WTC11 (cell line): ENCODE results near the gene PRKAR2A. TPM values are rescaled to one million over a fixed set of nuclear protein-coding genes. Genes with fewer than 3 reads are reported as not detected.
A peak's percentile ranks its signal among the peaks of the same experiment; 100 is the strongest.

Source experiments
- ATAC-seq: fragments of 200-7000 bp; cut with Tn5 transposase; 2 replicates; pipeline ENCODE4 v1.10.0; 2021; ENCODE audit warnings: mild to moderate bottlenecking, moderate library complexity
- Bru-seq: library from RNA; stranded (reverse); fragments of 400-500 nt; gene quantifications from one replicate; lab custom pipeline; 2021; lab: Mats Ljungman, UMichigan
- CTCF ChIA-PET: fragments of 300-600 bp; sonication (Branson Sonifier 250); formaldehyde crosslinking; loops from one replicate; lab custom pipeline; 2021; ENCODE audit warnings: antibody characterized with exemption; lab: Charles Lee
- POLR2A ChIA-PET: fragments of 350-600 bp; sonication (Branson Sonifier 250); formaldehyde crosslinking; loops from one replicate; lab custom pipeline; 2021; ENCODE audit warnings: antibody characterized with exemption; lab: Charles Lee
- DNase-seq: peaks from one replicate; pipeline ENCODE4 v3.0.0; 2021; ENCODE audit warnings: low spot score
- H3K27ac Mint-ChIP-seq: 2 replicates; pipeline ENCODE4 v1.8.0; 2021; ENCODE audit warnings: mixed read lengths
- H3K27me3 Mint-ChIP-seq: 2 replicates; pipeline ENCODE4 v1.8.0; 2021; ENCODE audit warnings: low read depth, mild to moderate bottlenecking, moderate library complexity, mixed read lengths
- H3K36me3 Mint-ChIP-seq: 2 replicates; pipeline ENCODE4 v1.8.0; 2021; ENCODE audit warnings: mixed read lengths
- H3K4me1 Mint-ChIP-seq: 2 replicates; pipeline ENCODE4 v1.8.0; 2022; ENCODE audit warnings: mixed read lengths
- H3K4me3 Mint-ChIP-seq: 2 replicates; pipeline ENCODE4 v1.8.0; 2021; ENCODE audit warnings: mild to moderate bottlenecking, moderate library complexity, mixed read lengths
- H3K9me3 Mint-ChIP-seq: 2 replicates; pipeline ENCODE4 v1.8.0; 2021; ENCODE audit warnings: mixed read lengths
- FOXK1 ChIP-seq: sonication (generic); formaldehyde crosslinking; IDR thresholded peaks from 2 replicates; pipeline ENCODE4 v1.8.0; 2022; ENCODE audit warnings: mild to moderate bottlenecking, moderate library complexity, missing genetic modification reagents
- GRHL2 ChIP-seq: fragments of 250-450 bp; sonication (Bioruptor Pico); IDR thresholded peaks from 2 replicates; pipeline ENCODE4 v1.8.0; 2022; ENCODE audit warnings: mild to moderate bottlenecking, moderate library complexity; ENCODE audit not compliant: insufficient replicate concordance, severe bottlenecking
- GTF2I ChIP-seq: fragments of 250-450 bp; sonication (Bioruptor Pico); conservative IDR thresholded peaks from 2 replicates; pipeline ENCODE4 v1.4.0; 2021; ENCODE audit warnings: mild to moderate bottlenecking
- JUN ChIP-seq: sonication (generic); formaldehyde crosslinking; IDR thresholded peaks from 2 replicates; pipeline ENCODE4 v1.8.0; 2023; ENCODE audit warnings: mild to moderate bottlenecking, missing genetic modification reagents
- NFE2L1 ChIP-seq: sonication (generic); formaldehyde crosslinking; IDR thresholded peaks from 2 replicates; pipeline ENCODE4 v1.8.1; 2023; ENCODE audit warnings: missing genetic modification reagents
- NFYB ChIP-seq: sonication (generic); formaldehyde crosslinking; conservative IDR thresholded peaks from 2 replicates; pipeline ENCODE4 v1.8.0; 2022; ENCODE audit warnings: low read depth, missing genetic modification reagents
- PRRX2 ChIP-seq: fragments of 250-450 bp; sonication (Bioruptor Pico); IDR thresholded peaks from 2 replicates; pipeline ENCODE4 v1.8.0; 2021; ENCODE audit warnings: mild to moderate bottlenecking
- SOX15 ChIP-seq: fragments of 250-450 bp; sonication (Bioruptor Pico); IDR thresholded peaks from 2 replicates; pipeline ENCODE4 v1.9.0; 2021; ENCODE audit warnings: mild to moderate bottlenecking
- TCF7 ChIP-seq: sonication (generic); formaldehyde crosslinking; IDR thresholded peaks from 2 replicates; pipeline ENCODE4 v1.8.0; 2022; ENCODE audit warnings: mild to moderate bottlenecking, low read depth, missing genetic modification reagents, moderate library complexity
- TEAD4 ChIP-seq: sonication (generic); formaldehyde crosslinking; IDR thresholded peaks from 2 replicates; pipeline ENCODE4 v1.8.0; 2022; ENCODE audit warnings: mild to moderate bottlenecking, missing genetic modification reagents
- ZBTB21 ChIP-seq: sonication (generic); formaldehyde crosslinking; IDR thresholded peaks from 2 replicates; pipeline ENCODE4 v1.8.1; 2023; ENCODE audit warnings: mild to moderate bottlenecking, missing genetic modification reagents, borderline replicate concordance
- ZNF121 ChIP-seq: sonication (generic); formaldehyde crosslinking; IDR thresholded peaks from 2 replicates; pipeline ENCODE4 v1.8.0; 2023; ENCODE audit warnings: missing genetic modification reagents
- ZNF138 ChIP-seq: sonication (generic); formaldehyde crosslinking; conservative IDR thresholded peaks from 2 replicates; pipeline ENCODE4 v1.8.1; 2022; ENCODE audit warnings: mild to moderate bottlenecking, moderate library complexity, missing genetic modification reagents
- ZNF219 ChIP-seq: sonication (generic); formaldehyde crosslinking; IDR thresholded peaks from 2 replicates; pipeline ENCODE4 v1.8.0; 2023; ENCODE audit warnings: missing genetic modification reagents, mild to moderate bottlenecking, borderline replicate concordance
- ZNF671 ChIP-seq: fragments of 250-450 bp; sonication (Bioruptor Pico); IDR thresholded peaks from 2 replicates; pipeline ENCODE4 v1.8.0; 2021; ENCODE audit warnings: mild to moderate bottlenecking
- long read RNA-seq, 3 experiments: library from RNA in 1 of 3; library from capped mRNA in 1 of 3; library from polyadenylated mRNA in 1 of 3; unstranded in 2 of 3; stranded (forward) in 1 of 3; transcript quantifications; one replicate each; pipeline ENCODE4 v2.0.0, GENCODE V29; 2021
- total RNA-seq: library from RNA; stranded (reverse); gene quantifications from 3 replicates; pipeline ENCODE4 v1.2.3, GENCODE V29; 2021
- TF ChIP-seq, protein P1 (sequence below): sonication (generic); formaldehyde crosslinking; IDR thresholded peaks from 2 replicates; pipeline ENCODE4 v1.8.0; 2023; ENCODE audit warnings: missing genetic modification reagents
- TF ChIP-seq, protein P2 (sequence below): sonication (generic); formaldehyde crosslinking; conservative IDR thresholded peaks from 2 replicates; pipeline ENCODE4 v1.8.1; 2023; ENCODE audit warnings: mild to moderate bottlenecking, low read depth, missing genetic modification reagents, moderate library complexity
- TF ChIP-seq, protein P3 (sequence below): sonication (generic); formaldehyde crosslinking; IDR thresholded peaks from 2 replicates; pipeline ENCODE4 v1.8.1; 2023; ENCODE audit warnings: mild to moderate bottlenecking, missing genetic modification reagents, moderate library complexity
- TF ChIP-seq, protein P4 (sequence below): fragments of 250-450 bp; sonication (Bioruptor Pico); IDR thresholded peaks from 2 replicates; pipeline ENCODE4 v1.9.0; 2021; ENCODE audit warnings: mild to moderate bottlenecking
- TF ChIP-seq, protein P5 (sequence below): fragments of 250-450 bp; sonication (Bioruptor Pico); IDR thresholded peaks from 2 replicates; pipeline ENCODE4 v1.9.0; 2021; ENCODE audit warnings: moderate library complexity, mild to moderate bottlenecking, inconsistent platforms, borderline replicate concordance
- TF ChIP-seq, protein P6 (sequence below): sonication (generic); formaldehyde crosslinking; IDR thresholded peaks from 2 replicates; pipeline ENCODE4 v1.8.1; 2023; ENCODE audit warnings: mild to moderate bottlenecking, missing genetic modification reagents
- TF ChIP-seq, protein P7 (sequence below): sonication (generic); formaldehyde crosslinking; IDR thresholded peaks from 2 replicates; pipeline ENCODE4 v1.8.1; 2023; ENCODE audit warnings: mild to moderate bottlenecking, missing genetic modification reagents, borderline replicate concordance
- TF ChIP-seq, protein P8 (sequence below): sonication (generic); formaldehyde crosslinking; IDR thresholded peaks from 2 replicates; pipeline ENCODE4 v1.8.1; 2022; ENCODE audit warnings: low read depth, missing genetic modification reagents, borderline replicate concordance

Gene PRKAR2A
- total RNA-seq = 45.1 to 57.2 TPM (median 47.2 TPM) in 3 replicates
- Bru-seq, nascent RNA = percentile 50 among the genes with signal in this experiment
- long read RNA-seq, experiment 1, full-length matches to known transcripts = 50 of 111 reads
- long read RNA-seq, experiment 1, partial matches to known transcripts = 9 of 111 reads
- long read RNA-seq, experiment 1, other reads (novel, unspliced or antisense) = 52 of 111 reads
- long read RNA-seq, experiment 2, full-length matches to known transcripts = 3 of 48 reads
- long read RNA-seq, experiment 2, partial matches to known transcripts = 0 of 48 reads
- long read RNA-seq, experiment 2, other reads (novel, unspliced or antisense) = 45 of 48 reads
- long read RNA-seq, experiment 3 = 0 reads

DNA sequence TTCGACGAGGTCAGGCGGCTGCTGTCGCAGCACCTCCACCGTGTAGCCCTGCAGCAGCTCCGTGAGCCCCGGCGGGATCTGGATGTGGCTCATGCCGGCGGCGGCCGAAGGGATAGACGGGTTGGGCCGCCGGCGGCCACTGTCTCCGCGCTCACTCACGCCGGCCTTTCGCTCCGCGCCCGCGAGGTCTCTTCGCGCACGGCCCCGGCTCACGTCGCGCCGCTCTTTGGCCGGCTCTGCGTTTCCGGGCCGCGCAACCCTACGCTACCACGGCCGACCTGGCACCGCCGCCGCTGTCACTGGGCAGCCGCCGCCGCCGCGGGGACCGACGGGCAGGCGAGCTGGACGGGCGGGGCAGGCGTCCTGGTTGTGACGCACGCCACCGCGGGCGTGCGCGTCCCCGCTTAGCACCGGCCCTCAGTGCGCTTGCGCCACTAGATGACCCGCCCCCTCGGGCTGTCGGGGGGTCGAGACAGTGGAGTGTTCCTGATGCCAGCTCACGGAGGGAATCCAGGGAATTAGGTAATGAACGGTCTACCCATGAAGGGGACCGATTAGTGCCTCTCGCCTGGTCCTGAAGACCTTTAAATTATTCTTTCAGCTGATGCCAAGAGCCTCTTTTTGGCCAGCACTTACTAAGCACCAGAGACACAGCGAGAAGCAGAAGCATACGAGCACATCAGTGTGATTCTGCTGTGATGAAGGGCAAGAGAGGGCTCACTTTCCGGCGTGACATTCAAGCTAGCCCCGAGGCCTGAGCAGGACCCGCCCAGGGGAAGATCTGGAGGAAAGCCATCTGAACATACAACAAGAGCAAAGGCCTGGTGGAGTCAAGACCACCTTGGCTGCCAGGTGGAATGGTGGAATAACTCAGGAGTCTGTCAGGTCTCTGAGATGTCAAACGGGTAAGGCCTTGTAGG is at the start of gene PRKAR2A:
Gene PRKAR2A, minus strand, starts transcription at position 371 of the 920 bp plus-strand sequence. Its CDS starts 278 bp downstream, at position 93.
- H3K27ac Mint-ChIP-seq = peak within 1 kb of the TSS; percentile 78; the same call in 1 of the 2 replicates
- POLR2A ChIA-PET = interaction anchor here (0.9 kb wide), 1 partner anchor 51 kb away, joined by 3 read pairs; the partner anchor contains the start of gene SLC25A20
- H3K36me3 Mint-ChIP-seq = no peaks in the 10 kb centered on the region
- H3K27me3 Mint-ChIP-seq = peaks cover 17% of the 10 kb centered on the region
- CTCF ChIA-PET = interaction anchor here (0.7 to 1.5 kb wide), 7 partner anchors 8 to 162 kb away, joined by 3 to 10 read pairs (median 4); partner anchors contain the start of genes ARIH2, NCKIPSD and SLC25A20
- H3K9me3 Mint-ChIP-seq = no peaks in the 10 kb centered on the region
- H3K4me1 Mint-ChIP-seq = peaks cover 18% of the 10 kb centered on the region
- DNase-seq (peak; percentile 85), ATAC-seq (peak; percentile 85)
- peak within 1 kb of the TSS; percentile 82 for H3K4me3 Mint-ChIP-seq
- TF ChIP-seq FOXK1 (CRISPR knock-in tag) (peak; percentile 81), ZNF671 (CRISPR knock-in tag) (no peak), JUN (0 out of 2 replicates have a peak, but pooled peaks have one; percentile 47), PRRX2 (CRISPR knock-in tag) (no peak), ZNF219 (CRISPR knock-in tag) (no peak), TEAD4 (no peak), GRHL2 (CRISPR knock-in tag) (no peak), ZNF138 (CRISPR knock-in tag) (no peak), ZBTB21 (no peak; the same call in 1 of the 2 replicates), TCF7 (CRISPR knock-in tag) (0 out of 2 replicates have a peak, but pooled peaks have one; percentile 25), ZNF121 (CRISPR knock-in tag) (no peak), GTF2I (no peak), SOX15 (no peak), NFE2L1 (CRISPR knock-in tag) (no peak), NFYB (no peak)
- TF ChIP-seq, protein P1, sequence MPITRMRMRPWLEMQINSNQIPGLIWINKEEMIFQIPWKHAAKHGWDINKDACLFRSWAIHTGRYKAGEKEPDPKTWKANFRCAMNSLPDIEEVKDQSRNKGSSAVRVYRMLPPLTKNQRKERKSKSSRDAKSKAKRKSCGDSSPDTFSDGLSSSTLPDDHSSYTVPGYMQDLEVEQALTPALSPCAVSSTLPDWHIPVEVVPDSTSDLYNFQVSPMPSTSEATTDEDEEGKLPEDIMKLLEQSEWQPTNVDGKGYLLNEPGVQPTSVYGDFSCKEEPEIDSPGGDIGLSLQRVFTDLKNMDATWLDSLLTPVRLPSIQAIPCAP (CRISPR knock-in tag) = peak; percentile 46; the same call in 1 of the 2 replicates
- TF ChIP-seq, protein P2, sequence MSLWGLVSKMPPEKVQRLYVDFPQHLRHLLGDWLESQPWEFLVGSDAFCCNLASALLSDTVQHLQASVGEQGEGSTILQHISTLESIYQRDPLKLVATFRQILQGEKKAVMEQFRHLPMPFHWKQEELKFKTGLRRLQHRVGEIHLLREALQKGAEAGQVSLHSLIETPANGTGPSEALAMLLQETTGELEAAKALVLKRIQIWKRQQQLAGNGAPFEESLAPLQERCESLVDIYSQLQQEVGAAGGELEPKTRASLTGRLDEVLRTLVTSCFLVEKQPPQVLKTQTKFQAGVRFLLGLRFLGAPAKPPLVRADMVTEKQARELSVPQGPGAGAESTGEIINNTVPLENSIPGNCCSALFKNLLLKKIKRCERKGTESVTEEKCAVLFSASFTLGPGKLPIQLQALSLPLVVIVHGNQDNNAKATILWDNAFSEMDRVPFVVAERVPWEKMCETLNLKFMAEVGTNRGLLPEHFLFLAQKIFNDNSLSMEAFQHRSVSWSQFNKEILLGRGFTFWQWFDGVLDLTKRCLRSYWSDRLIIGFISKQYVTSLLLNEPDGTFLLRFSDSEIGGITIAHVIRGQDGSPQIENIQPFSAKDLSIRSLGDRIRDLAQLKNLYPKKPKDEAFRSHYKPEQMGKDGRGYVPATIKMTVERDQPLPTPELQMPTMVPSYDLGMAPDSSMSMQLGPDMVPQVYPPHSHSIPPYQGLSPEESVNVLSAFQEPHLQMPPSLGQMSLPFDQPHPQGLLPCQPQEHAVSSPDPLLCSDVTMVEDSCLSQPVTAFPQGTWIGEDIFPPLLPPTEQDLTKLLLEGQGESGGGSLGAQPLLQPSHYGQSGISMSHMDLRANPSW (CRISPR knock-in tag) = no peak
- TF ChIP-seq, protein P3, sequence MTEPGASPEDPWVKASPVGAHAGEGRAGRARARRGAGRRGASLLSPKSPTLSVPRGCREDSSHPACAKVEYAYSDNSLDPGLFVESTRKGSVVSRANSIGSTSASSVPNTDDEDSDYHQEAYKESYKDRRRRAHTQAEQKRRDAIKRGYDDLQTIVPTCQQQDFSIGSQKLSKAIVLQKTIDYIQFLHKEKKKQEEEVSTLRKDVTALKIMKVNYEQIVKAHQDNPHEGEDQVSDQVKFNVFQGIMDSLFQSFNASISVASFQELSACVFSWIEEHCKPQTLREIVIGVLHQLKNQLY (CRISPR knock-in tag) = no peak
- TF ChIP-seq, protein P4, sequence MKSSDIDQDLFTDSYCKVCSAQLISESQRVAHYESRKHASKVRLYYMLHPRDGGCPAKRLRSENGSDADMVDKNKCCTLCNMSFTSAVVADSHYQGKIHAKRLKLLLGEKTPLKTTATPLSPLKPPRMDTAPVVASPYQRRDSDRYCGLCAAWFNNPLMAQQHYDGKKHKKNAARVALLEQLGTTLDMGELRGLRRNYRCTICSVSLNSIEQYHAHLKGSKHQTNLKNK (CRISPR knock-in tag) = no peak
- TF ChIP-seq, protein P5, sequence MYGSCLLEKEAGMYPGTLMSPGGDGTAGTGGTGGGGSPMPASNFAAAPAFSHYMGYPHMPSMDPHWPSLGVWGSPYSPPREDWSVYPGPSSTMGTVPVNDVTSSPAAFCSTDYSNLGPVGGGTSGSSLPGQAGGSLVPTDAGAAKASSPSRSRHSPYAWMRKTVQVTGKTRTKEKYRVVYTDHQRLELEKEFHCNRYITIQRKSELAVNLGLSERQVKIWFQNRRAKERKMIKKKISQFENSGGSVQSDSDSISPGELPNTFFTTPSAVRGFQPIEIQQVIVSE (CRISPR knock-in tag) = no peak
- TF ChIP-seq, protein P6, sequence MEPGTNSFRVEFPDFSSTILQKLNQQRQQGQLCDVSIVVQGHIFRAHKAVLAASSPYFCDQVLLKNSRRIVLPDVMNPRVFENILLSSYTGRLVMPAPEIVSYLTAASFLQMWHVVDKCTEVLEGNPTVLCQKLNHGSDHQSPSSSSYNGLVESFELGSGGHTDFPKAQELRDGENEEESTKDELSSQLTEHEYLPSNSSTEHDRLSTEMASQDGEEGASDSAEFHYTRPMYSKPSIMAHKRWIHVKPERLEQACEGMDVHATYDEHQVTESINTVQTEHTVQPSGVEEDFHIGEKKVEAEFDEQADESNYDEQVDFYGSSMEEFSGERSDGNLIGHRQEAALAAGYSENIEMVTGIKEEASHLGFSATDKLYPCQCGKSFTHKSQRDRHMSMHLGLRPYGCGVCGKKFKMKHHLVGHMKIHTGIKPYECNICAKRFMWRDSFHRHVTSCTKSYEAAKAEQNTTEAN (CRISPR knock-in tag) = no peak
- TF ChIP-seq, protein P7, sequence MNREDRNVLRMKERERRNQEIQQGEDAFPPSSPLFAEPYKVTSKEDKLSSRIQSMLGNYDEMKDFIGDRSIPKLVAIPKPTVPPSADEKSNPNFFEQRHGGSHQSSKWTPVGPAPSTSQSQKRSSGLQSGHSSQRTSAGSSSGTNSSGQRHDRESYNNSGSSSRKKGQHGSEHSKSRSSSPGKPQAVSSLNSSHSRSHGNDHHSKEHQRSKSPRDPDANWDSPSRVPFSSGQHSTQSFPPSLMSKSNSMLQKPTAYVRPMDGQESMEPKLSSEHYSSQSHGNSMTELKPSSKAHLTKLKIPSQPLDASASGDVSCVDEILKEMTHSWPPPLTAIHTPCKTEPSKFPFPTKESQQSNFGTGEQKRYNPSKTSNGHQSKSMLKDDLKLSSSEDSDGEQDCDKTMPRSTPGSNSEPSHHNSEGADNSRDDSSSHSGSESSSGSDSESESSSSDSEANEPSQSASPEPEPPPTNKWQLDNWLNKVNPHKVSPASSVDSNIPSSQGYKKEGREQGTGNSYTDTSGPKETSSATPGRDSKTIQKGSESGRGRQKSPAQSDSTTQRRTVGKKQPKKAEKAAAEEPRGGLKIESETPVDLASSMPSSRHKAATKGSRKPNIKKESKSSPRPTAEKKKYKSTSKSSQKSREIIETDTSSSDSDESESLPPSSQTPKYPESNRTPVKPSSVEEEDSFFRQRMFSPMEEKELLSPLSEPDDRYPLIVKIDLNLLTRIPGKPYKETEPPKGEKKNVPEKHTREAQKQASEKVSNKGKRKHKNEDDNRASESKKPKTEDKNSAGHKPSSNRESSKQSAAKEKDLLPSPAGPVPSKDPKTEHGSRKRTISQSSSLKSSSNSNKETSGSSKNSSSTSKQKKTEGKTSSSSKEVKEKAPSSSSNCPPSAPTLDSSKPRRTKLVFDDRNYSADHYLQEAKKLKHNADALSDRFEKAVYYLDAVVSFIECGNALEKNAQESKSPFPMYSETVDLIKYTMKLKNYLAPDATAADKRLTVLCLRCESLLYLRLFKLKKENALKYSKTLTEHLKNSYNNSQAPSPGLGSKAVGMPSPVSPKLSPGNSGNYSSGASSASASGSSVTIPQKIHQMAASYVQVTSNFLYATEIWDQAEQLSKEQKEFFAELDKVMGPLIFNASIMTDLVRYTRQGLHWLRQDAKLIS (CRISPR knock-in tag) = no peak
- TF ChIP-seq, protein P8, sequence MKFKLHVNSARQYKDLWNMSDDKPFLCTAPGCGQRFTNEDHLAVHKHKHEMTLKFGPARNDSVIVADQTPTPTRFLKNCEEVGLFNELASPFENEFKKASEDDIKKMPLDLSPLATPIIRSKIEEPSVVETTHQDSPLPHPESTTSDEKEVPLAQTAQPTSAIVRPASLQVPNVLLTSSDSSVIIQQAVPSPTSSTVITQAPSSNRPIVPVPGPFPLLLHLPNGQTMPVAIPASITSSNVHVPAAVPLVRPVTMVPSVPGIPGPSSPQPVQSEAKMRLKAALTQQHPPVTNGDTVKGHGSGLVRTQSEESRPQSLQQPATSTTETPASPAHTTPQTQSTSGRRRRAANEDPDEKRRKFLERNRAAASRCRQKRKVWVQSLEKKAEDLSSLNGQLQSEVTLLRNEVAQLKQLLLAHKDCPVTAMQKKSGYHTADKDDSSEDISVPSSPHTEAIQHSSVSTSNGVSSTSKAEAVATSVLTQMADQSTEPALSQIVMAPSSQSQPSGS (CRISPR knock-in tag) = no peak
